Brain pericyte (primary cell): ENCODE measurements around the gene CARD11.
"Not testable (repeated sequence)": the region's sequence is repeated elsewhere in the genome, so short reads cannot be mapped to it uniquely, and the experiment has no call there.

Experiments
- DNase-seq: peaks from one replicate; pipeline ENCODE4 v3.0.0-alpha.2; 2012; ENCODE audit warnings: low read depth, low spot score

CARD11 gene

GRCh38 chr7:3021224-3021623 lies 22.4 kb downstream of the CARD11 start:
- not testable (repeated sequence) for DNase-seq

- DNase-seq, result no peak
These were observed 23.3 kb downstream of the CARD11 start for GRCh38 chr7:3020416-3020815.

GRCh38 chr7:3019801-3020200 lies 23.9 kb downstream of the CARD11 start:
- no peak for DNase-seq

DNA sequence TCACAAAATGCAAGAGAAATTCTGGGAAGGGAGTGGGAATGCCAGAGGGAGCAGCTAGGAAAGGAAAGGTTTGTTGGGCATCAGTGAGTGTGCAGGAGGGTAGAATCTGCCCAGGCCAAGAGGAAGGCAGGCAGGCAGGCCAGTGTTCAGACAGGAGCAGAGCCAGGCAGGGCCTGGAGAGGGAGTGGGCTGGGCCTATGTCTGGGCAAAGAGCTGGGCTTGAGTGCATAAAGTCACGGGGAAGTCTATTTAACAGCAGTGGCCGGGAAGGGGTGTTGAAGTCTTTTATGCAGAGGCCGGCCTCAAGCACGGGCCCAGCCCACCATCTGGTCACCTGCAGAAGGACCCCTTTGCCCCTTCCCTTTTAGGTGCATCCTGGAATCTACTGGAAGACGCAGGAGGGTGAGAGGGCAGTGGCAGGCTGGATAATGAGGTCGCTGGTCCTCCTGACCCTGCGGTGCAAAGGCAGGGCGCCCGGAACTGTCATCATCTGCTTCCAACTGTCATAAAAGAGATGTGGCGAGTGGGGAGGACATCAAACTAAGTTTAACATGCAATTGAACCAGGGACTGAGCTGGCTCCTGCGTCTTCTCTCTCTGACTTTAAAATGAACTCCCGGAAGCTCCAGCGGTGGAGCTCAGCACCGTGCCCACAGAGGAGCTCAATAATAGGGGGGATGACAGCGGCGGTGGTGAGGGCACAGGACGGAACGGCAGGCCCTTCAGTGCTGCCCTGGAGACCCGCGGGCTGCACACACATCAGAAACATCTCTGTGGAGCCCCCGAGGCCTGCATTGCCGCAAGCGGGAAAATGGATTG lies 29.5 kb downstream of the CARD11 start:
- no peak for DNase-seq

- no peak for DNase-seq
These were observed 32.3 kb downstream of the CARD11 start for GRCh38 chr7:3011211-3011852.

DNA sequence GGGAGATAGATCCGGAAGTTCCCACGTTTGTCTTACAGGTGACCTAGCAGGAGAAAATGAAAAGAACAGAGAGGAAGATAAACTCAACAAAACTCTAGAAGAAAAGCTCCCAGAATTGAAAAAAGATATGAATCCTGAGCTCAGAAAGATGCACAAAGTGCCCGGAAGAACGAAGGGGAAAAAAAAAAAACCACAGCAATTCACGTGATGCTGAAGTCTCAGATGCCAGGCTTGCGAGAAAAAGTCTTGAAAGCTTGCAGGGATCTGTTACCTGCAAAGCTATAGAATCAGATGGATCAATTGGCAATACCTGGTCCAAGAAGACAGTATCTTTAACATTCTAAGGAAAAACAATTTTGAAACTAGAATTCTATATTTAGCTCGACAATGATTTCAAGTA lies 33.5 kb downstream of the CARD11 start:
- DNase-seq, result no peak

- no peak for DNase-seq
These were observed 34.6 kb downstream of the CARD11 start for GRCh38 chr7:3009086-3009485.

DNA sequence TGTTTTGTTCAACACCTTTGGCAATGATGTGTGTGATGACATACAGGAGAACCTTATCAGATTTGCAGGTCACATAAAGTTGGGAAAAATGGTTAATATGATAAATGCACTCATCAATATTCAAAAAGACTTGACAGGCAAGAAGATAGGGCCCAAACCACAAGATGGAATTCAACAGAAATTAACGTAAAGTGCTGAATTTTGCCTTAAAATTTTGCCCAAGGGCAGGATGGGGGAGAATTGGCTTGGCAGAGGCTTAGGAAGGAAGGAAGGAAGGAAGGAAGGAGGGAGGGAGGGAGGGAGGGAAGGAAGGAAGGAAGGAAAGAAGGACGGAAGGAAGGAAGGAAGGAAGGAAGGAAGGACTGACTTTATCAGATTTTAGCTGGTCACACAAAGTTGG lies 35.3 kb downstream of the CARD11 start:
- DNase-seq, result no peak

GRCh38 chr7:3007696-3008095 lies 36.0 kb downstream of the CARD11 start:
- DNase-seq, result no peak

GRCh38 chr7:3005257-3005656 lies 38.4 kb downstream of the CARD11 start:
- no peak for DNase-seq

GRCh38 chr7:3003936-3004335 lies 39.7 kb downstream of the CARD11 start:
- no peak for DNase-seq

DNA sequence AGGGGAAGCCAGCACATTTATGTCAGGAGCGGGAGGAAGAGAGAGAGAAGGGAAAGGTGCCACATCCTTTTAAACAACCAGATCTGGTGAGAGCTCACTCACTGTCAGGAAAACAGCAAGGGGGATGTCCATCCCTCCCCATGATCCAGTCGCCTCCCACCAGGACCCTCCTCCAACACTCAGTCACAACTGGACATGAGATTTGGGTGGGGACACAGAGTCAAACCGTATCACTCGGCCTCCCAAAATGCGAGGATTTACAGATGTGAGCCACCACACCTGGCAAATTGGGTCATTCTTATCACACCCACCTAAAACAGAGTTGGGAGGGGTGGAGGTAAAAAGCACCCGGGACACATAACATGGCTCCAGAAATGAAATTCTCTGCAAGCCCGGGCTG lies 41.0 kb downstream of the CARD11 start:
- DNase-seq, result no peak

GRCh38 chr7:3000566-3000965 lies 43.1 kb downstream of the CARD11 start:
- no peak for DNase-seq

DNA sequence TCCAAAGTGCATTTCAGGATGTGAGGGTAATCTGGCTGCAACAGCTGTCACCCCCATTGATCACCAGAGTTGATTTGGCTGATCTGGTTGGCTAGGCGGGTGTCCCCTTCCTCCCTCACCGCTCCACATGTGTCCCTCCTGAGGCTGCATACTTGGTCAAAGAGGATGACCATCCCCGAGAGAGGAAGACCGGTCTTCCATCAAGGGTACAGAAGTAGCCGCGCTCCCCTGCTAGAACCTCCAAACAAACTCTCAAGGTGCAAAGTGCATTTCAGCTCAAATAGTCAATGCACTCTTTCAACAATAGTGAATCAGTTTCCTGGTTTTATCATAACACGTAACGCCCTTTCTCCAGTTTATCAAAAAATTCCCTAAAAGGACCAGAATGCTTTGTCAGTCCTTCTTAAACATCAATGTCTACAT lies 44.6 kb downstream of the CARD11 start:
- no peak for DNase-seq

GRCh38 chr7:2997014-2997413 lies 46.7 kb downstream of the CARD11 start:
- DNase-seq, result no peak

DNA sequence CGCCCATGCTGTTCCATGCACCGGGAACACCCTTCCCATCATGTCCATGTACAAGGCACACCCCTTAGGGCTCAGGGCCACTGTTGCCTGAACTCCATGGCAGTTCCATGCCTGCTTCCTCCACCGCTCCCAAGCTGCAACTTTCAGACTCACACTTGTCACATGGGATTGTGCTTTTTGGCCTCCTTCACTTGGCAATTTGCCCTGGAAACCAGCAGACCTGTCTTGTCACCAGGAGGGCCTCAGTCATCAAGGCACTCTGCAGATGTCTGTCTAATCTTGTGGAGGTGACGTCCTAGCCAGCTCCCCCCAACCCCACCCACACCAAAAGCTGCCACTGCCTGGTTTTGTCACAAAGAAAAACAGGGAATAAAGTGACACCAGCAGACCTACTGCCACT lies 47.5 kb downstream of the CARD11 start:
- no peak for DNase-seq

DNA sequence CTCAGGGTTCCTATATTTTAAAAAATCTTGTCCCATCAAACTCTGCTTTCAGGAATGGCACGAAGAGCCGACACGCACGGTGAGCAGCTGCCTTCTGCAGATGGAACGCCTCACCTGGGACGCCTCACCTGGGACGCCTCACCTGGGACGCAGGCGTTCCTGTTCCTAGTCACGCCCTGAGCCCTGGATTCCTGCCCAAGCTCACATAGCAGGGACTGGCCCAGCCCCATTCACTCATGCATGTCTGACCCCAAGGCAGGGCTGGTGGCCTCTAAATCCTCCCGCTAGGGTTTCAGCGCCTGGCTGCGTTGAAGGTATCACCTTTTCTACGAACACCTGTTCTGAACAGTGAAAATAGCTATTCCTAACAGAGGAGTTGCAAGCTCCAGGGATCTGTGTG lies 49.8 kb downstream of the CARD11 start:
- no peak for DNase-seq

DNA sequence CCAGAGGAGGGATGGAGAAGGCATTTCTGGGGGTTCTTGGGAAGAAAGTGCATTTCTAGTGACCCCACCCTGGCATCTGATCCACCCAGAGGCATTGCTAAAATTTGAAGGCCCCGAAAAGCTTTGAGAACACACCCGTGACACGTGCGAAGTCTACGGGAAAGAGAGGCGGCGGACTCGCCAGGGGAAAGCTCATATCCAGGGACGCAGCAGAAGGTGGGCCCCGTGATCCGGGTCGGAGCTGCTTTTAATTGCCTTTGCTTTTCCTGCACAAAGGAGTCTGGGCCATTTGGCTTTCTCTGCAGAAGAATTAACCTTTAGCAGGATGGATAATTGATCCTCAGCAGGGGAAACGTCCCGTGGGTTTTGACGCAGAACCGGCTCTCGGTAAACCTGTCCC lies 50.3 kb downstream of the CARD11 start:
- no peak for DNase-seq

GRCh38 chr7:2990949-2991470 lies 52.7 kb downstream of the CARD11 start:
- DNase-seq, result no peak

- no peak for DNase-seq
These were observed 57.1 kb downstream of the CARD11 start for GRCh38 chr7:2986561-2986960.

GRCh38 chr7:2985866-2986265 lies 57.8 kb downstream of the CARD11 start:
- DNase-seq, result no peak

DNA sequence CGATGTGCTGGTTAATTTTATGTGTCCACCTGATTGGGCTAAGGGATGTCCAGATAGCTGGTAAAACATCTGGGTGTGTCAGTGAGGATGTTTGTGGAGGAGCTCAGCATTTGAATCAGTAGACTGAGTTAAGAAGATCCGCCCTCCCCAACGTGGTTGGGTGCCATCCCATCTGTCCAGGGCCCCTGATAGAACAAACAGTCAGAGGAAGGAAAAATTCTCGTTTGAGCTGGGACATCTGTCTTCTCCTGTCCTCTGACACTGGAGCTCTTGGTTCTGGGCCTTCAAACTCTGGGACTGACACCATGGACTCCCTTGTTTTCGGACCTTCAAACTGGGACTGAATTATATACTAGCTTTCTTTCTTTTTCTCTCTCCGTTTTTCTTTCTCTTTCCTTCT lies 59.6 kb downstream of the CARD11 start:
- DNase-seq, result no peak

DNA sequence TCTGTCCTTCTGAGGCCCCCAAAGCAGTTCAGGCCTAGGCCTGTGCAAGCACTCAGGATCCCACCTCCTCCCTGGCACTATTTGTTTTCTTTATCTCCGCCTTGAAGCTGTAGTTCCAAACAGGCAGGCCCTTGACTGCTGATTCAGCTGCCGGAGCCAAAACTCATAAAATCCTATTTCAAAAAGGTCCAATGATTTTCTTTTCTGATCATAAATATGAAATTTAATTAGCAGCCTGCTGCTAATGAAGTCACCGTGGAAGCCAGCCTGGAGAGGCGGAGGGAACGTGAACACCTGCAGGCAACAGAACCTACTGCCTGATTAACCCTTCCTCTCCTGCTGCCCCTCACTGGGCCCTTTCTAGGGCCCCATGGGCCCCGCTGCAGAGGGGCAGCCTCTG lies 60.1 kb downstream of the CARD11 start:
- no peak for DNase-seq
